Activated naive CD4-positive, alpha-beta T cell treated with anti-CD3 and anti-CD28 coated beads, Interleukin-2, amount 10 ng/mL, durations not matched to agents 7 days and 5 days (primary cell): Measurements from ENCODE around the gene CDKL1.
"Not testable (repeated sequence)": the region's sequence is repeated elsewhere in the genome, so short reads cannot be mapped to it uniquely, and the experiment has no call there.

ENCODE experiments used
- CTCF ChIA-PET: fragments of 350-600 bp; sonication (Branson Sonifier 250); formaldehyde crosslinking; loops from one replicate; lab custom pipeline; 2021; ENCODE audit warnings: antibody characterized with exemption; lab: Charles Lee
- DNase-seq: peaks from one replicate; pipeline ENCODE4 v3.0.0-alpha.2; 2020
- H3K27ac Mint-ChIP-seq: one replicate; pipeline ENCODE4 v1.8.0; 2021; ENCODE audit warnings: mild to moderate bottlenecking, moderate library complexity, mixed read lengths
- H3K27me3 Mint-ChIP-seq: one replicate; pipeline ENCODE4 v1.8.0; 2021; ENCODE audit warnings: mild to moderate bottlenecking, mixed read lengths
- H3K36me3 Mint-ChIP-seq: one replicate; pipeline ENCODE4 v1.8.0; 2021; ENCODE audit warnings: mixed read lengths
- H3K4me1 Mint-ChIP-seq: one replicate; pipeline ENCODE4 v1.8.0; 2021; ENCODE audit warnings: mixed read lengths
- H3K4me3 Mint-ChIP-seq: one replicate; pipeline ENCODE4 v1.8.0; 2021; ENCODE audit warnings: mild to moderate bottlenecking, moderate library complexity, mixed read lengths
- H3K9me3 Mint-ChIP-seq: one replicate; pipeline ENCODE4 v1.8.0; 2021; ENCODE audit warnings: mixed read lengths

Gene CDKL1

DNA sequence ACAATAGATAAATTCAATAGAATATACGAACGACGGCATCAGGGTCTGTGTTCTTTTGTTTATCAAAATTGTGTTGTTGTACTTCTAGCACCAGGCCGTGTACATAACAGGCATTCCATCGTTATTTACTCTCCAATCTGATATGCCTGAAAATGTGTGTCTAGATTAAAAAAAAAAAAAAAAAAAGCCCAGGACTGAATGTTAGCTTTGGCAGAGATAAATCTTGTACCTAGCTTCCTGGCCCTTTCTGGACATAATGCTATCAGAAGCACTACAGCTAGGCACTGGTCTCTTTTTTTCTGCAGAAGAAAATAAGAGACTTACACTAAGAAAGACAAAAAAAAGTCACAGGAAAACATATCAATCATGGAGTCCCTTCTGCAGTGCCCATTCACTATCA, 37.0 kb downstream of the CDKL1 start:
- DNase-seq: no peak
- no peaks in the 10 kb centered on the region for H3K27me3 Mint-ChIP-seq
- no peak overlapping the region for H3K4me3 Mint-ChIP-seq
- H3K9me3 Mint-ChIP-seq: peaks cover 4% of the 10 kb centered on the region
- peaks cover 44% of the 10 kb centered on the region for H3K36me3 Mint-ChIP-seq
- H3K27ac Mint-ChIP-seq: no peak overlapping the region
- peaks cover 25% of the 10 kb centered on the region for H3K4me1 Mint-ChIP-seq
- CTCF ChIA-PET: interaction anchor here (1.6 kb wide), 1 partner anchor 19 kb away, joined by 4 read pairs; no protein-coding TSS in a partner anchor

- Mint-ChIP-seq H3K4me3 (no peak overlapping the region), H3K9me3 (peaks cover 4% of the 10 kb centered on the region), H3K4me1 (peaks cover 12% of the 10 kb centered on the region), H3K27me3 (no peaks in the 10 kb centered on the region), H3K27ac (no peak overlapping the region), H3K36me3 (peaks cover 45% of the 10 kb centered on the region)
- CTCF ChIA-PET: no interaction called here
- DNase-seq: no peak
Observed at GRCh38 chr14:50357753-50358395, 38.8 kb downstream of the CDKL1 start.

DNA sequence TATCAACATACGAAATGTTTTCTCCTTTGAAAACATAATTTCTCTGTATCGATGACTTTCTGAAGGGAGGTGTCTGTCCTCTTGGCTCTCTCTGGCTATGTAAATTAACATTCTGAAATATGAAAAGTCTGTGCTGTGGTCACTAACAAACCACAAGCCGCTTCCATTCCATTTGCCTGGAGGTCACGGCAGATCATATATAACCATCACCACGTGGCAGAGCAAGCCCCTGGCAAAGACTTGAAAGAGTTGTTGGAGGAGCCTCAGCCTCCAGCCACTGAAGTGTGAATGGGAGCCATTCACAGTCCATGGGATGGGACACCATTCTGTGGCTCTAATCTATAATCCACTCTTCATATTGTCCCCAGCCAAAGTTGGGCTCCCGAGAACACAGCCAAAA, 39.6 kb downstream of the CDKL1 start:
- Mint-ChIP-seq H3K9me3 (no peaks in the 10 kb centered on the region), H3K27ac (no peak overlapping the region), H3K27me3 (no peaks in the 10 kb centered on the region), H3K36me3 (peaks cover 38% of the 10 kb centered on the region), H3K4me3 (no peak overlapping the region), H3K4me1 (peaks cover 6% of the 10 kb centered on the region)
- CTCF ChIA-PET: no interaction called here
- DNase-seq: no peak

DNA sequence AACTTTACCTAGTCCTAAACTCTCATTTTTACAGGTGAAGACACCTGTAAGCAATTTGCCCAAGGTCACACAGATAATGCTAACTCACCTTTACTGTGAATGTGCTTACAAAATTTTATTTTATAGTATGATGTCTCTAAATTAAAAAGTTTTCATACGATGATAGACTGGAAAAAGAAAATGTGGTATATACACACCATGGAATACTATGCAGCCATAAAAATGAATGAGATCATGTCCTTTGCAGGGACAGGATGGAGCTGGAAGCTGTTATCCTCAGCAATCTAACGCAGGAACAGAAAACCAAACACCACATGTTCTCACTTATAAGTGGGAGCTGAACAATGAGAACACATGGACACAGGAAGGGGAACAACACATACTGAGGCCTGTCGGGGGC, 40.4 kb downstream of the CDKL1 start:
- H3K9me3 Mint-ChIP-seq, DNase-seq, CTCF ChIA-PET, H3K4me1 Mint-ChIP-seq, H3K27me3 Mint-ChIP-seq, H3K27ac Mint-ChIP-seq, H3K4me3 Mint-ChIP-seq: not testable (repeated sequence)
- H3K36me3 Mint-ChIP-seq: peaks cover 40% of the 10 kb centered on the region

DNA sequence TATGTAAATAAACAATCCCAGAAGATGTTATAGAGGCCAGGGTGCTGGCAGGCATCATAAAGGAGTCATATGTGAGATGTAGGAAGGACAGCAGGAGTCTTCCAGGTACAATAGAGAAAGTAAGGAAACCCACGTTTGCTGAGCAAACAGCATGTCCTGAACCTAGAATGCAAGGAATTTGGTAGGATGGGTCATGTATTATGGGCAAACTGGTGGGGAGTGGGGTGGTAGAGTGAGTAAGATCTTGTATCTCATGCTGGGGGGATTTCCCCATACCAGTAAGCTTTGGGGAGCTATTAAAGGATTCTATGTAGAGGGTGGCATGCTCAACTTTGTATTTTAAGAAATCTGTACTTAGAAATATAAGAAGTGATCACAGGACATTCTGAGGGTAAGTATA, 41.0 kb downstream of the CDKL1 start:
- no peaks in the 10 kb centered on the region for H3K27me3 Mint-ChIP-seq
- no peaks in the 10 kb centered on the region for H3K9me3 Mint-ChIP-seq
- H3K4me1 Mint-ChIP-seq: peaks cover 3% of the 10 kb centered on the region
- H3K27ac Mint-ChIP-seq: no peak overlapping the region
- no peak for DNase-seq
- CTCF ChIA-PET: no interaction called here
- H3K36me3 Mint-ChIP-seq: peaks cover 40% of the 10 kb centered on the region
- no peak overlapping the region for H3K4me3 Mint-ChIP-seq

DNA sequence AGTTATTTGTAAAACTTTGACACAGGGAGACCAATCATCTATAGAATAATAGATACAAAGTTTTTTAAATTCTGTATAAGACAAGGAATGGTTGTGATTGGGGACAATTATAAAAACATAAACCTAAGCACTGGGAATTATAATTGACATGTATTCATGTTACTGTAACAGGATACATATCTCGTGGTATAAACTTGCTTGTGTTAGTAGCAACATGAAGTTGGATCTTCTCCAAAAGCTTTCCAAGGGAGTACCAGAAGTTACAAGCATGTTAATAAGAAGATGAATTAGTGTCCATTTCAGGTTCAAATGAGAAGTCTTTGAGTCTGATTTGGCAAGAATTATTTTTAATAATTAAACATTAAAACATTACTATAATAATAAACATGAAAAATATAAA, 42.2 kb downstream of the CDKL1 start:
- no peak for DNase-seq
- H3K36me3 Mint-ChIP-seq: peaks cover 36% of the 10 kb centered on the region
- peaks cover 3% of the 10 kb centered on the region for H3K4me1 Mint-ChIP-seq
- H3K27me3 Mint-ChIP-seq: no peaks in the 10 kb centered on the region
- CTCF ChIA-PET: interaction anchor here (0.6 kb wide), 1 partner anchor 552 kb away, joined by 5 read pairs; no protein-coding TSS in a partner anchor
- H3K4me3 Mint-ChIP-seq: no peak overlapping the region
- no peak overlapping the region for H3K27ac Mint-ChIP-seq
- H3K9me3 Mint-ChIP-seq: no peaks in the 10 kb centered on the region

GRCh38 chr14:50353126-50353525, 43.6 kb downstream of the CDKL1 start:
- H3K27ac Mint-ChIP-seq: no peak overlapping the region
- DNase-seq: no peak
- CTCF ChIA-PET: no interaction called here
- H3K9me3 Mint-ChIP-seq: no peaks in the 10 kb centered on the region
- H3K36me3 Mint-ChIP-seq: peaks cover 30% of the 10 kb centered on the region
- no peak overlapping the region for H3K4me3 Mint-ChIP-seq
- peaks cover 3% of the 10 kb centered on the region for H3K4me1 Mint-ChIP-seq
- H3K27me3 Mint-ChIP-seq: no peaks in the 10 kb centered on the region

DNA sequence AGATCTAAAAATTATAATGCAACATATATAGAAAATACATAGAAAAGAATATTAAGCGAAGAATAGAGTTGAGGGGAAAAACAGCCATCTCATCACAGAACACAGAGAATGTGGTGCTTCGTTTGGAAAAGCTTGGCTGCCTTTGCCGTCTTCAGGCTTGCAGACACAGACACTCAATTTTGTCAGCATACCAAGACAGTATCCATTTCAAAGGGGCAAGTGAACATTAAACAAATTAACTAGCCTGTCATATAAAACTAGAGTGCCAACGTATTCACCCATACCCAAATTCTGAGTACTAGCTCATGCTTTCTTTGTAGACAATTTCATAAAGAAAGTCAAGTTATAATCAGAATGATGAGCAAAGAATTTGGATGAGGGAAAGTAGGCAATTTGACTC, 44.1 kb downstream of the CDKL1 start:
- no peak for DNase-seq
- H3K27me3 Mint-ChIP-seq: peaks cover 2% of the 10 kb centered on the region
- CTCF ChIA-PET: no interaction called here
- H3K9me3 Mint-ChIP-seq: no peaks in the 10 kb centered on the region
- H3K27ac Mint-ChIP-seq: no peak overlapping the region
- no peak overlapping the region for H3K4me3 Mint-ChIP-seq
- H3K4me1 Mint-ChIP-seq: peaks cover 3% of the 10 kb centered on the region
- H3K36me3 Mint-ChIP-seq: peaks cover 25% of the 10 kb centered on the region

DNA sequence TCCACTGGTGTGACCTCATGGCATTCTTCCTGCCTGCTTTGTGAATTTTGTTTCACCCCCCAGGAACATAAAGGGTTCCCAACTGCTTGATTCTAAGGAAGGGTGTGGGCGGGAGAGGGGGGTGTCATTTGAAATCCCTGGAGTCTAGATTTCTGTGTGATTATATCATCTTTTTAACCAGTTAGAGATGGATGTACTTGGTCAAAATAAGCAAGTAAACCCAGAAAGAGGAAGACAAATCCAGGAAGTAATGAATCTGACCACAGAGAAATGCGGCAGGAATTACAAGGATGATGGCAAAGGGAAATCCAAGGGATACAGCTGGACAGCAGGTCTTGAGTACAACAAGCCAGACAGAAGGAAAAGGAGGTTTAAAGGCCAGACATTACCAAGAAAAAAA, 45.7 kb downstream of the CDKL1 start:
- Mint-ChIP-seq H3K4me1 (no peaks in the 10 kb centered on the region), H3K9me3 (no peaks in the 10 kb centered on the region), H3K4me3 (no peak overlapping the region), H3K27ac (no peak overlapping the region), H3K36me3 (peaks cover 11% of the 10 kb centered on the region), H3K27me3 (peaks cover 5% of the 10 kb centered on the region)
- CTCF ChIA-PET: no interaction called here
- DNase-seq: no peak

- Mint-ChIP-seq H3K4me1 (peaks cover 5% of the 10 kb centered on the region), H3K4me3 (no peak overlapping the region), H3K27me3 (peaks cover 5% of the 10 kb centered on the region), H3K27ac (no peak overlapping the region), H3K9me3 (no peaks in the 10 kb centered on the region), H3K36me3 (peaks cover 6% of the 10 kb centered on the region)
- DNase-seq: no peak
- CTCF ChIA-PET: no interaction called here
Observed at GRCh38 chr14:50348933-50349332, 47.7 kb downstream of the CDKL1 start.

DNA sequence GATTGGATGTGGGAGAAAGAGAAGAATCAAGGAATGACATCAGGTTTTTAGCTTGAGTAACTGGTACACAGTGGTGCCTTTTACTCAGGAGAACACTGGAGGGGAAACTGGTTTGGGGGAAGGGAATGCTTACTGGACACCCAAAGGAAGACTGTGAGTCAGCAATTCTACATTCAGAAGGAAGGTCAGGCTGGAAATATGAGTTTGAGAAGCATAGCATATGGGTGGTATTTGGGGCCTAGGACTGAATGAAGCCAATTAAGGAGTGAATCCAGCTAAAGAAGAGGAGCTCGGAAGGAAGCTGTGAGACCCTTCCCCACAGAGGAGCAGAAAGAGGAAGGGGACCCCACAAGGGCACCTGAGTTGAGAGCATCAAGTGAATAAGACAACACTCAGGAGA, 49.2 kb downstream of the CDKL1 start:
- Mint-ChIP-seq H3K9me3 (no peaks in the 10 kb centered on the region), H3K36me3 (peaks cover 9% of the 10 kb centered on the region), H3K27me3 (peaks cover 5% of the 10 kb centered on the region), H3K4me1 (peaks cover 12% of the 10 kb centered on the region), H3K27ac (no peak overlapping the region), H3K4me3 (no peak overlapping the region)
- DNase-seq: no peak
- CTCF ChIA-PET: interaction anchor here (0.9 kb wide), 1 partner anchor 27 kb away, joined by 3 read pairs; no protein-coding TSS in a partner anchor

GRCh38 chr14:50345846-50346422, 50.7 kb downstream of the CDKL1 start:
- Mint-ChIP-seq H3K27ac (no peak overlapping the region), H3K4me1 (peaks cover 13% of the 10 kb centered on the region), H3K36me3 (peaks cover 5% of the 10 kb centered on the region), H3K27me3 (peaks cover 5% of the 10 kb centered on the region), H3K9me3 (no peaks in the 10 kb centered on the region), H3K4me3 (no peak overlapping the region)
- CTCF ChIA-PET: interaction anchor here (1.0 kb wide), 1 partner anchor 25 kb away, joined by 3 read pairs; no protein-coding TSS in a partner anchor
- no peak for DNase-seq

GRCh38 chr14:50344876-50345563, 51.7 kb downstream of the CDKL1 start:
- Mint-ChIP-seq H3K27me3 (peaks cover 5% of the 10 kb centered on the region), H3K4me3 (no peak overlapping the region), H3K4me1 (peaks cover 13% of the 10 kb centered on the region), H3K36me3 (peaks cover 8% of the 10 kb centered on the region), H3K9me3 (no peaks in the 10 kb centered on the region), H3K27ac (no peak overlapping the region)
- CTCF ChIA-PET: interaction anchor here (1.4 to 1.7 kb wide), 2 partner anchors 25 to 51 kb away, joined by 6 read pairs; partner anchors contain the start of gene CDKL1
- no peak for DNase-seq

GRCh38 chr14:50344116-50344775, 52.4 kb downstream of the CDKL1 start:
- Mint-ChIP-seq H3K4me1 (peaks cover 13% of the 10 kb centered on the region), H3K9me3 (no peaks in the 10 kb centered on the region), H3K4me3 (no peak overlapping the region), H3K36me3 (peaks cover 8% of the 10 kb centered on the region), H3K27me3 (peaks cover 5% of the 10 kb centered on the region), H3K27ac (no peak overlapping the region)
- no peak for DNase-seq
- CTCF ChIA-PET: interaction anchor here (0.6 to 1.7 kb wide), 3 partner anchors 24 to 52 kb away, joined by 6 read pairs; partner anchors contain the start of gene CDKL1
